Mesothelial cell of epicardium (in vitro differentiated cells): ENCODE measurements around the gene TOMM6. TPM values are rescaled to one million over a fixed set of nuclear protein-coding genes. Genes with fewer than 3 reads are reported as not detected.

ENCODE experiments used
- DNase-seq, 2 experiments: peaks; one replicate each; pipeline ENCODE4 v3.0.0; 2021; ENCODE audit warnings: low spot score in 2 of 2; ENCODE audit not compliant: unreplicated experiment in 2 of 2
- H3K27ac Mint-ChIP-seq: 2 replicates; pipeline ENCODE4 v1.8.0; 2021; ENCODE audit warnings: mixed read lengths
- H3K27me3 Mint-ChIP-seq: 2 replicates; pipeline ENCODE4 v1.8.0; 2021; ENCODE audit warnings: low read depth, mixed read lengths
- H3K36me3 Mint-ChIP-seq: 2 replicates; pipeline ENCODE4 v1.8.0; 2021; ENCODE audit warnings: mixed read lengths
- H3K4me1 Mint-ChIP-seq: 2 replicates; pipeline ENCODE4 v1.8.0; 2021; ENCODE audit warnings: mixed read lengths
- H3K4me3 Mint-ChIP-seq: 2 replicates; pipeline ENCODE4 v1.8.0; 2021; ENCODE audit warnings: mild to moderate bottlenecking, moderate library complexity, mixed read lengths
- H3K9me3 Mint-ChIP-seq: 2 replicates; pipeline ENCODE4 v1.8.0; 2021; ENCODE audit warnings: mixed read lengths
- CTCF ChIP-seq: fragments of 200-600 bp; sonication (generic); IDR thresholded peaks from one replicate; pipeline ENCODE4 v1.5.0; 2021; ENCODE audit warnings: antibody characterized with exemption; ENCODE audit not compliant: unreplicated experiment
- total RNA-seq: library from RNA; stranded (reverse); gene quantifications from 3 replicates; pipeline ENCODE4 v1.2.1, GENCODE V29; 2021

Gene TOMM6
- total RNA-seq, 1 donor from 2014 or later = 151 TPM

- H3K27me3 Mint-ChIP-seq = no peaks in the 10 kb centered on the region
- peaks cover 10% of the 10 kb centered on the region for H3K9me3 Mint-ChIP-seq
- H3K4me3 Mint-ChIP-seq = no peak overlapping the region
- TF ChIP-seq CTCF = no peak
- H3K4me1 Mint-ChIP-seq = peaks cover 3% of the 10 kb centered on the region
- no peak overlapping the region for H3K27ac Mint-ChIP-seq
- peaks cover 11% of the 10 kb centered on the region for H3K36me3 Mint-ChIP-seq
- DNase-seq = no peak
Observed at GRCh38 chr6:41836660-41837052, 49.2 kb downstream of the TOMM6 start.

Other genes with a start within 250 kb of the TOMM6 start
- 85.1 to 91.0 TPM (median 87.9 TPM) in 3 replicates for gene FOXP4, start 241.3 kb upstream of the TOMM6 start, total RNA-seq
- 146 to 149 TPM (median 148 TPM) in 3 replicates for gene MDFI, start 149.2 kb upstream of the TOMM6 start, total RNA-seq
- gene TFEB, start 52.1 kb upstream of the TOMM6 start, total RNA-seq = 3.2 to 4.4 TPM (median 3.8 TPM) in 3 replicates
- not detected in 3 replicates for gene PGC, start 40.3 kb upstream of the TOMM6 start, total RNA-seq
- gene FRS3, start 7.8 kb upstream of the TOMM6 start, total RNA-seq = 5.8 to 6.8 TPM (median 6.3 TPM) in 3 replicates
- gene PRICKLE4, start 6.9 kb upstream of the TOMM6 start, total RNA-seq = 4.5 to 8.1 TPM (median 6.6 TPM) in 3 replicates
- 12.0 to 13.8 TPM (median 12.1 TPM) in 3 replicates for gene USP49, start 107.7 kb downstream of the TOMM6 start, total RNA-seq
- 24.1 to 25.1 TPM (median 25.1 TPM) in 3 replicates for gene MED20, start 133.4 kb downstream of the TOMM6 start, total RNA-seq
- gene BYSL, start 133.8 kb downstream of the TOMM6 start, total RNA-seq = 32.7 to 36.5 TPM (median 32.8 TPM) in 3 replicates
- 37.2 to 42.0 TPM (median 39.5 TPM) in 3 replicates for gene CCND3, start 154.1 kb downstream of the TOMM6 start, total RNA-seq